NB4 (cell line): Measurements from ENCODE around the gene CBLN3.

Experiments used
- POLR2A ChIP-seq: IDR thresholded peaks from 2 replicates; pipeline ENCODE4 v1.6.1; 2011; ENCODE audit warnings: mild to moderate bottlenecking; ENCODE audit not compliant: insufficient read length; ENCODE audit errors: extremely low read depth
- TF ChIP-seq, protein P1 (sequence below): IDR thresholded peaks from one replicate; pipeline ENCODE4 v1.5.1; 2012; ENCODE audit warnings: low read depth, low read length
- TF ChIP-seq, protein P2 (sequence below): IDR thresholded peaks from 2 replicates; pipeline ENCODE4 v1.6.1; 2011; ENCODE audit warnings: low read depth, low read length

DNA sequence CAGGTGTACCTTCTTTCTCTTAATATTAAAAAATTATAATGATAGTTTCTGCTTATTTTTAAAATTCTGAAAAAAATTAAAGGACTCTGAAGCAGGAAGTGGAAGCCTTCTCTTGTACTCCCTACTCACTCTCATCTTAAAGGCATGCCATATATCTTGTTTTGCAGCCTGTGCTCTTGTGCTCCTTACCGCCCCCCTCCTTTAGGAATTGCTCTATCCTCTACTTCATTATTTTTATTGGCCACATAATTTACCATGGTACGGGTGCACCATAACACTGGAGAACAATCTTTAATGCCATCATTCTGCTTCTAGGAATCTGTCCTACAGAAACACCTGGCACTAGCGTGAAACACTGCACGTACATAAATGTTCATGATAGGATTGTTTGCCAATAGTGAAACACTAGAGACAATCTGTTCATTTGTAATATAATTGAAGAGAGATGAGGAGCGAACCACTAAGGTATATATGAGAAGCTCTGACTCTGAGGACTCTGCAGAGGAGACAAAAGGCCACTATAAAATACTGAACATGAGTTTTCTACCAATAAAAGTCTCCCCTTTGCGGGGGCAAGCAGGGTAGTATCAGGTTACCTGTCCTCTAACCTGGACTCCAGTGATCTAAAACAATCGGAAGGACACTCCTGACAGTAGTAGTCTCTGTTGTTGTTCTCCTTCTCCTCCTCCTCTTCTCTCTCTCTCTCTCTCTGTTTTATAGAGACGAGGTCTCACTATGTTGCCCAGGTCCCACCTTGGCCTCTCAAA, 37.0 kb downstream of the CBLN3 start:
- TF ChIP-seq, protein P1, sequence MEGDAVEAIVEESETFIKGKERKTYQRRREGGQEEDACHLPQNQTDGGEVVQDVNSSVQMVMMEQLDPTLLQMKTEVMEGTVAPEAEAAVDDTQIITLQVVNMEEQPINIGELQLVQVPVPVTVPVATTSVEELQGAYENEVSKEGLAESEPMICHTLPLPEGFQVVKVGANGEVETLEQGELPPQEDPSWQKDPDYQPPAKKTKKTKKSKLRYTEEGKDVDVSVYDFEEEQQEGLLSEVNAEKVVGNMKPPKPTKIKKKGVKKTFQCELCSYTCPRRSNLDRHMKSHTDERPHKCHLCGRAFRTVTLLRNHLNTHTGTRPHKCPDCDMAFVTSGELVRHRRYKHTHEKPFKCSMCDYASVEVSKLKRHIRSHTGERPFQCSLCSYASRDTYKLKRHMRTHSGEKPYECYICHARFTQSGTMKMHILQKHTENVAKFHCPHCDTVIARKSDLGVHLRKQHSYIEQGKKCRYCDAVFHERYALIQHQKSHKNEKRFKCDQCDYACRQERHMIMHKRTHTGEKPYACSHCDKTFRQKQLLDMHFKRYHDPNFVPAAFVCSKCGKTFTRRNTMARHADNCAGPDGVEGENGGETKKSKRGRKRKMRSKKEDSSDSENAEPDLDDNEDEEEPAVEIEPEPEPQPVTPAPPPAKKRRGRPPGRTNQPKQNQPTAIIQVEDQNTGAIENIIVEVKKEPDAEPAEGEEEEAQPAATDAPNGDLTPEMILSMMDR, result no peak
- TF ChIP-seq, protein P2, sequence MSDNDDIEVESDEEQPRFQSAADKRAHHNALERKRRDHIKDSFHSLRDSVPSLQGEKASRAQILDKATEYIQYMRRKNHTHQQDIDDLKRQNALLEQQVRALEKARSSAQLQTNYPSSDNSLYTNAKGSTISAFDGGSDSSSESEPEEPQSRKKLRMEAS, result no peak
- TF ChIP-seq POLR2A, result no peak
